GM12878 (cell line): ENCODE measurements around the gene PTCD2. TPM values are rescaled to one million over a fixed set of nuclear protein-coding genes. Genes with fewer than 3 reads are reported as not detected.

ENCODE experiments used
- BMI1 ChIP-seq: fragments of 450-650 bp; IDR thresholded peaks from 2 replicates; pipeline ENCODE4 v1.6.1; 2016; ENCODE audit warnings: mild to moderate bottlenecking, moderate library complexity, borderline replicate concordance
- GABPA ChIP-seq: IDR thresholded peaks from 2 replicates; pipeline ENCODE4 v1.6.1; 2014; ENCODE audit warnings: antibody characterized with exemption, low read depth, mild to moderate bottlenecking, inconsistent platforms
- HCFC1 ChIP-seq: fragments of 150-350 bp; IDR thresholded peaks from 2 replicates; pipeline ENCODE4 v1.6.1; 2014; ENCODE audit warnings: low read length
- MYC ChIP-seq: IDR thresholded peaks from 2 replicates; pipeline ENCODE4 v1.6.1; 2011; ENCODE audit warnings: mild to moderate bottlenecking, low read length, moderate library complexity, inconsistent platforms; ENCODE audit not compliant: insufficient read depth, insufficient replicate concordance, insufficient read length, severe bottlenecking
- NFIC ChIP-seq: IDR thresholded peaks from 2 replicates; pipeline ENCODE4 v1.6.1; 2012; ENCODE audit warnings: low read depth, mild to moderate bottlenecking, inconsistent platforms, low read length, moderate library complexity
- NFYB ChIP-seq: IDR thresholded peaks from 2 replicates; pipeline ENCODE4 v1.6.1; 2011; ENCODE audit warnings: low read depth, mild to moderate bottlenecking, low read length, improper control_type of control experiment, moderate library complexity; ENCODE audit not compliant: insufficient read depth
- RBBP5 ChIP-seq: fragments of 200-600 bp; sonication (generic); conservative IDR thresholded peaks from 2 replicates; pipeline ENCODE4 v1.6.1; 2016
- SMAD1 ChIP-seq: fragments of 450-650 bp; IDR thresholded peaks from 2 replicates; pipeline ENCODE4 v1.6.1; 2018; ENCODE audit warnings: mild to moderate bottlenecking, low read depth; ENCODE audit not compliant: partially characterized antibody
- SREBF2 ChIP-seq: IDR thresholded peaks from 2 replicates; pipeline ENCODE4 v1.6.1; 2012; ENCODE audit warnings: mild to moderate bottlenecking, low read length
- WRNIP1 ChIP-seq: IDR thresholded peaks from 2 replicates; pipeline ENCODE4 v1.6.1; 2011; ENCODE audit warnings: low read depth, low read length, improper control_type of control experiment, borderline replicate concordance
- ZBED1 ChIP-seq: IDR thresholded peaks from 2 replicates; pipeline ENCODE4 v1.6.1; 2016; ENCODE audit warnings: borderline replicate concordance
- polyA plus RNA-seq, 11 experiments: library from polyadenylated mRNA; depleted of rRNA in 4 of 11; unstranded in 6 of 11; stranded (reverse) in 5 of 11; fragments of >200 nt; fragmentation: Nextera tagmentation in 4 of 11; fragmentation: Illumina TruSeq in 1 of 11; extraction: Ambion mirVana in 4 of 11; extraction: Trizol in 1 of 11; gene quantifications; 1 replicate in 1 of 11; 2 replicates in 10 of 11; pipeline versions ENCODE4 v1.2.1 to v1.2.3, GENCODE V29; 2011 to 2016; ENCODE audit warnings: inconsistent platforms in 2 of 11, missing spikeins in 2 of 11, low read depth in 1 of 11
- total RNA-seq, 4 experiments: library from RNA; depleted of rRNA in 3 of 4; stranded (reverse); fragments of >200 nt in 3 of 4; fragmentation: Illumina TruSeq in 1 of 4; extraction: Trizol in 1 of 4; gene quantifications; 2 replicates each; pipeline versions ENCODE4 v1.2.1 to v1.2.3, GENCODE V29; 2013 to 2021
- TF ChIP-seq, protein P1 (sequence below), 3 experiments: IDR thresholded peaks in 2 of 3; conservative IDR thresholded peaks in 1 of 3; 2 replicates each; pipeline ENCODE4 v1.5.1; 2011; ENCODE audit warnings: low read depth in 3 of 3, low read length in 3 of 3, mild to moderate bottlenecking in 3 of 3, control low read depth in 2 of 3, moderate library complexity in 2 of 3, inconsistent platforms in 1 of 3, mixed read lengths in 1 of 3; ENCODE audit not compliant: control insufficient read depth in 2 of 3, insufficient read depth in 1 of 3; ENCODE audit errors: extremely low read depth in 1 of 3
- TF ChIP-seq, protein P2 (sequence below): fragments of 450-650 bp; formaldehyde crosslinking; IDR thresholded peaks from 2 replicates; pipeline ENCODE4 v1.4.0; 2020; ENCODE audit warnings: mild to moderate bottlenecking, moderate library complexity
- TF ChIP-seq, protein P3 (sequence below): IDR thresholded peaks from 2 replicates; pipeline ENCODE4 v1.6.1; 2011; ENCODE audit warnings: borderline replicate concordance, low read depth, mild to moderate bottlenecking, moderate library complexity, low read length; ENCODE audit not compliant: insufficient read depth, poor library complexity, severe bottlenecking
- TF ChIP-seq, protein P4 (sequence below): fragments of 450-650 bp; IDR thresholded peaks from 2 replicates; pipeline ENCODE4 v1.6.1; 2017; ENCODE audit warnings: mild to moderate bottlenecking, low read depth, inconsistent platforms; ENCODE audit not compliant: poor library complexity, severe bottlenecking
- TF ChIP-seq, protein P5 (sequence below): IDR thresholded peaks from 2 replicates; pipeline ENCODE4 v1.6.1; 2012; ENCODE audit warnings: low read depth, low read length, improper control_type of control experiment
- TF ChIP-seq, protein P6 (sequence below): fragments of 450-650 bp; IDR thresholded peaks from 2 replicates; pipeline ENCODE4 v1.6.1; 2016; ENCODE audit warnings: mild to moderate bottlenecking

Gene PTCD2
- total and polyA plus RNA-seq, 10 of the 15 experiments (the other 5 are each of a cell fraction or from before 2014, with no cell fraction given), result 8.7 to 15.0 (median 11.9) TPM

DNA sequence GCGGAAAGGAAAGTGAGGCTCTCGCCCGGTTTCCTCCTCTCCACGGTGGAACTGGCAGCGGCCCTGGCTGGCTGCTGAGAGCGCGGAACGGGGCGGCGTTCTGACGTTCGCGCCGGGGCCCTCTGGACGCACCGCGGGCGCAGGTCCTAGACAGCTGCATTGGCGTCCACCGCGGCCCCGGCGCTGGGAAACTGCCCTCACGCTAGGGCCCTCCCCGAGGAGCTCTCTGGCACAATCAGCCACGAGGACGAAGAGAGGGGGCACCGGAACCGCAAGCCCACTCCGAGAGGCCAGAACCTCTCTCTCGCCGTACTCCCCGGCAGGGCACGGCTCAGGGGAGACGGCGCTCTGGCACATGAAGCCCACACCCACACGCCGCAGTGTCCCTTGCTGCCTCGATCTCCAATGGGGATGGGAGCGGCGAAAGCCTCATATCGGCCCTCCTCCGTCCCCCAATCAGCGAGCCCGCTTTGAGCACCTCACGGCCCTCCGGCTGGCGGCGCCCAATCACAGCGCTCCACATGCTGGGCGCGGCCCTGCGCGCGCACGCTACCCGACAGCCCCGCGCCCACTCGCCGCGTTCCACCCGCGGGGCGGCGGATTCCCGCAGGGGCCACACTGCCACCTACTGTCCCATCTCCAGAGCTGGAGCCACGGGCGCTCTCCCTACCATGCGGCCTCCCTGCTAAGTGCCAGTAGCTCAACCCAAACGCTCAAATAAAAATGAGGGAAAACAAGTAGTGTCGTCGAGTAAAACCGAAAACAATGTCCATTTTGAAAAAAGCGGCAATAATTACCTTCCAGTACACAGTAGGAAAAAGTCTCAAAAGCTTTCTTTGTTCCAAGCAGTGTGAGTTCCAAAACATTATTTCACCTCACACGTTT is 12.0 kb upstream of the PTCD2 start (continued):
- TF ChIP-seq BMI1 (no peak), SMAD1 (no peak), NFIC (no peak), RBBP5 (0 out of 2 replicates have a peak, but pooled peaks have one; percentile 75), ZBED1 (peak; percentile 11; the same call in 1 of the 2 replicates), WRNIP1 (no peak), HCFC1 (peak; percentile 20; the same call in 1 of the 2 replicates), GABPA (no peak), SREBF2 (no peak), MYC (peak; percentile 84), NFYB (peak; percentile 77)
- TF ChIP-seq, protein P1, sequence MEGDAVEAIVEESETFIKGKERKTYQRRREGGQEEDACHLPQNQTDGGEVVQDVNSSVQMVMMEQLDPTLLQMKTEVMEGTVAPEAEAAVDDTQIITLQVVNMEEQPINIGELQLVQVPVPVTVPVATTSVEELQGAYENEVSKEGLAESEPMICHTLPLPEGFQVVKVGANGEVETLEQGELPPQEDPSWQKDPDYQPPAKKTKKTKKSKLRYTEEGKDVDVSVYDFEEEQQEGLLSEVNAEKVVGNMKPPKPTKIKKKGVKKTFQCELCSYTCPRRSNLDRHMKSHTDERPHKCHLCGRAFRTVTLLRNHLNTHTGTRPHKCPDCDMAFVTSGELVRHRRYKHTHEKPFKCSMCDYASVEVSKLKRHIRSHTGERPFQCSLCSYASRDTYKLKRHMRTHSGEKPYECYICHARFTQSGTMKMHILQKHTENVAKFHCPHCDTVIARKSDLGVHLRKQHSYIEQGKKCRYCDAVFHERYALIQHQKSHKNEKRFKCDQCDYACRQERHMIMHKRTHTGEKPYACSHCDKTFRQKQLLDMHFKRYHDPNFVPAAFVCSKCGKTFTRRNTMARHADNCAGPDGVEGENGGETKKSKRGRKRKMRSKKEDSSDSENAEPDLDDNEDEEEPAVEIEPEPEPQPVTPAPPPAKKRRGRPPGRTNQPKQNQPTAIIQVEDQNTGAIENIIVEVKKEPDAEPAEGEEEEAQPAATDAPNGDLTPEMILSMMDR (IDR thresholded peaks at IDR 0.05 in 2 of 3, conservative IDR thresholded peaks at IDR 0.05 in 1 of 3; ENCODE audit: control insufficient read depth in 2 of 3, extremely low read depth in 1 of 3, insufficient read depth in 1 of 3, low read depth in 3 of 3, low read length in 3 of 3), result peak; percentile 83 to 97 (median 84)
- TF ChIP-seq, protein P2, sequence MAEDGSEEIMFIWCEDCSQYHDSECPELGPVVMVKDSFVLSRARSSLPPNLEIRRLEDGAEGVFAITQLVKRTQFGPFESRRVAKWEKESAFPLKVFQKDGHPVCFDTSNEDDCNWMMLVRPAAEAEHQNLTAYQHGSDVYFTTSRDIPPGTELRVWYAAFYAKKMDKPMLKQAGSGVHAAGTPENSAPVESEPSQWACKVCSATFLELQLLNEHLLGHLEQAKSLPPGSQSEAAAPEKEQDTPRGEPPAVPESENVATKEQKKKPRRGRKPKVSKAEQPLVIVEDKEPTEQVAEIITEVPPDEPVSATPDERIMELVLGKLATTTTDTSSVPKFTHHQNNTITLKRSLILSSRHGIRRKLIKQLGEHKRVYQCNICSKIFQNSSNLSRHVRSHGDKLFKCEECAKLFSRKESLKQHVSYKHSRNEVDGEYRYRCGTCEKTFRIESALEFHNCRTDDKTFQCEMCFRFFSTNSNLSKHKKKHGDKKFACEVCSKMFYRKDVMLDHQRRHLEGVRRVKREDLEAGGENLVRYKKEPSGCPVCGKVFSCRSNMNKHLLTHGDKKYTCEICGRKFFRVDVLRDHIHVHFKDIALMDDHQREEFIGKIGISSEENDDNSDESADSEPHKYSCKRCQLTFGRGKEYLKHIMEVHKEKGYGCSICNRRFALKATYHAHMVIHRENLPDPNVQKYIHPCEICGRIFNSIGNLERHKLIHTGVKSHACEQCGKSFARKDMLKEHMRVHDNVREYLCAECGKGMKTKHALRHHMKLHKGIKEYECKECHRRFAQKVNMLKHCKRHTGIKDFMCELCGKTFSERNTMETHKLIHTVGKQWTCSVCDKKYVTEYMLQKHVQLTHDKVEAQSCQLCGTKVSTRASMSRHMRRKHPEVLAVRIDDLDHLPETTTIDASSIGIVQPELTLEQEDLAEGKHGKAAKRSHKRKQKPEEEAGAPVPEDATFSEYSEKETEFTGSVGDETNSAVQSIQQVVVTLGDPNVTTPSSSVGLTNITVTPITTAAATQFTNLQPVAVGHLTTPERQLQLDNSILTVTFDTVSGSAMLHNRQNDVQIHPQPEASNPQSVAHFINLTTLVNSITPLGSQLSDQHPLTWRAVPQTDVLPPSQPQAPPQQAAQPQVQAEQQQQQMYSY (CRISPR knock-in tag), result no peak
- TF ChIP-seq, protein P3, sequence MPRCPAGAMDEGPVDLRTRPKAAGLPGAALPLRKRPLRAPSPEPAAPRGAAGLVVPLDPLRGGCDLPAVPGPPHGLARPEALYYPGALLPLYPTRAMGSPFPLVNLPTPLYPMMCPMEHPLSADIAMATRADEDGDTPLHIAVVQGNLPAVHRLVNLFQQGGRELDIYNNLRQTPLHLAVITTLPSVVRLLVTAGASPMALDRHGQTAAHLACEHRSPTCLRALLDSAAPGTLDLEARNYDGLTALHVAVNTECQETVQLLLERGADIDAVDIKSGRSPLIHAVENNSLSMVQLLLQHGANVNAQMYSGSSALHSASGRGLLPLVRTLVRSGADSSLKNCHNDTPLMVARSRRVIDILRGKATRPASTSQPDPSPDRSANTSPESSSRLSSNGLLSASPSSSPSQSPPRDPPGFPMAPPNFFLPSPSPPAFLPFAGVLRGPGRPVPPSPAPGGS, result peak; percentile 54
- TF ChIP-seq, protein P4, sequence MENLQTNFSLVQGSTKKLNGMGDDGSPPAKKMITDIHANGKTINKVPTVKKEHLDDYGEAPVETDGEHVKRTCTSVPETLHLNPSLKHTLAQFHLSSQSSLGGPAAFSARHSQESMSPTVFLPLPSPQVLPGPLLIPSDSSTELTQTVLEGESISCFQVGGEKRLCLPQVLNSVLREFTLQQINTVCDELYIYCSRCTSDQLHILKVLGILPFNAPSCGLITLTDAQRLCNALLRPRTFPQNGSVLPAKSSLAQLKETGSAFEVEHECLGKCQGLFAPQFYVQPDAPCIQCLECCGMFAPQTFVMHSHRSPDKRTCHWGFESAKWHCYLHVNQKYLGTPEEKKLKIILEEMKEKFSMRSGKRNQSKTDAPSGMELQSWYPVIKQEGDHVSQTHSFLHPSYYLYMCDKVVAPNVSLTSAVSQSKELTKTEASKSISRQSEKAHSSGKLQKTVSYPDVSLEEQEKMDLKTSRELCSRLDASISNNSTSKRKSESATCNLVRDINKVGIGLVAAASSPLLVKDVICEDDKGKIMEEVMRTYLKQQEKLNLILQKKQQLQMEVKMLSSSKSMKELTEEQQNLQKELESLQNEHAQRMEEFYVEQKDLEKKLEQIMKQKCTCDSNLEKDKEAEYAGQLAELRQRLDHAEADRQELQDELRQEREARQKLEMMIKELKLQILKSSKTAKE, result no peak
- TF ChIP-seq, protein P5, sequence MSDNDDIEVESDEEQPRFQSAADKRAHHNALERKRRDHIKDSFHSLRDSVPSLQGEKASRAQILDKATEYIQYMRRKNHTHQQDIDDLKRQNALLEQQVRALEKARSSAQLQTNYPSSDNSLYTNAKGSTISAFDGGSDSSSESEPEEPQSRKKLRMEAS, result peak; percentile 76
- TF ChIP-seq, protein P6, sequence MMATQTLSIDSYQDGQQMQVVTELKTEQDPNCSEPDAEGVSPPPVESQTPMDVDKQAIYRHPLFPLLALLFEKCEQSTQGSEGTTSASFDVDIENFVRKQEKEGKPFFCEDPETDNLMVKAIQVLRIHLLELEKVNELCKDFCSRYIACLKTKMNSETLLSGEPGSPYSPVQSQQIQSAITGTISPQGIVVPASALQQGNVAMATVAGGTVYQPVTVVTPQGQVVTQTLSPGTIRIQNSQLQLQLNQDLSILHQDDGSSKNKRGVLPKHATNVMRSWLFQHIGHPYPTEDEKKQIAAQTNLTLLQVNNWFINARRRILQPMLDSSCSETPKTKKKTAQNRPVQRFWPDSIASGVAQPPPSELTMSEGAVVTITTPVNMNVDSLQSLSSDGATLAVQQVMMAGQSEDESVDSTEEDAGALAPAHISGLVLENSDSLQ, result peak; percentile 43
